ENCODE measurements around the gene FAM13A.

FAM13A gene

GRCh38 chr4:88706574-88706973, 350.4 kb downstream of the FAM13A start:
- DNase-seq (ENCODE audit: low read depth), result peak; percentile 54
- peak; percentile 81 for TF ChIP-seq CTCF (IDR thresholded peaks at IDR 0.05; ENCODE audit: control insufficient read depth, extremely low read depth, insufficient read depth)
- H3K4me3 ChIP-seq (ENCODE audit: low read depth, low read length), result no peak overlapping the region

GRCh38 chr4:88705805-88706492, 351.0 kb downstream of the FAM13A start:
- DNase-seq (ENCODE audit: low read depth), result no peak
- H3K4me3 ChIP-seq (ENCODE audit: low read depth, low read length), result no peak overlapping the region
- no peak for TF ChIP-seq CTCF (IDR thresholded peaks at IDR 0.05; ENCODE audit: control insufficient read depth, extremely low read depth, insufficient read depth)

GRCh38 chr4:88705223-88705622, 351.8 kb downstream of the FAM13A start:
- TF ChIP-seq CTCF (IDR thresholded peaks at IDR 0.05; ENCODE audit: control insufficient read depth, extremely low read depth, insufficient read depth), result no peak
- no peak overlapping the region for H3K4me3 ChIP-seq (ENCODE audit: low read depth, low read length)
- no peak for DNase-seq (ENCODE audit: low read depth)

- DNase-seq (ENCODE audit: low read depth), result no peak
- no peak for TF ChIP-seq CTCF (IDR thresholded peaks at IDR 0.05; ENCODE audit: control insufficient read depth, extremely low read depth, insufficient read depth)
- no peak overlapping the region for H3K4me3 ChIP-seq (ENCODE audit: low read depth, low read length)
Measured at GRCh38 chr4:88702782-88703181, 354.2 kb downstream of the FAM13A start.

- no peak for TF ChIP-seq CTCF (IDR thresholded peaks at IDR 0.05; ENCODE audit: control insufficient read depth, extremely low read depth, insufficient read depth)
- DNase-seq (ENCODE audit: low read depth), result no peak
- no peak overlapping the region for H3K4me3 ChIP-seq (ENCODE audit: low read depth, low read length)
Measured at GRCh38 chr4:88698519-88698918, 358.5 kb downstream of the FAM13A start.

- peak within 1 kb of the TSS; percentile 49 for H3K4me3 ChIP-seq (ENCODE audit: low read depth, low read length)
- no peak for TF ChIP-seq CTCF (IDR thresholded peaks at IDR 0.05; ENCODE audit: control insufficient read depth, extremely low read depth, insufficient read depth)
- no peak for DNase-seq (ENCODE audit: low read depth)
Measured at GRCh38 chr4:88697588-88698329, 359.2 kb downstream of the FAM13A start, which contains the start of gene NAP1L5. NAP1L5 (minus strand) TSS chr4:88697829; CDS start chr4:88697754, 75 bp downstream.

Data from LNCaP clone FGC (cell line).